Measurements from ENCODE around the gene FHIT. TPM values are rescaled to one million over a fixed set of nuclear protein-coding genes. Genes with fewer than 3 reads are reported as not detected.

Gene FHIT
- total RNA-seq, 4 donors from 2014 or later: 7.5 to 20.1 (median 13.5) TPM

DNA sequence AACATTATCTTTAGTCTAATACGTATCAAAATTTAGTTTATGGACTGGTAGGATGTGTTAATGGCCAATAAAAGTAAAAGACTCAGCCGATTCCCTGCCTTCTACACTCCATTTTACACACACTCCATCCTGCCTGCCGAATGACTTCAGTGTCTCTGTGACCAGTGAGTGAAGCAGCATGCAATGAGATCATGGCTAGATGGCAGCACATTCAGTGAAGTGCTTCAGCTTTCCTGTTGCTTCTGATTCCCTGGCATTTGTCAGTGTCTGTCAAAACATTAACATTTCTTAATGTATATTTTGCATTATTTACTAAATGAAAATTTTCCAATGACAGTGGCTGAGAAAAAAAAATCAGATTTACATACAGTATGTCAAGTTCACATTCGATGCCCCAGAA, 412.0 kb downstream of the FHIT start:
- Histone ChIP-seq H3K9me3 (no peaks in the 10 kb centered on the region), H3K36me3 (no peaks in the 10 kb centered on the region), H3K27ac (no peak overlapping the region), H3K4me3 (no peak overlapping the region), H3K4me1 (no peaks in the 10 kb centered on the region), H3K27me3 (no peaks in the 10 kb centered on the region)
- 77 to 82% methylated on average over 4 of the region's 4 CpGs for WGBS, 2 donors (ENCODE audit: low coverage in 1 of 2)
- in situ Hi-C loops (cut with MboI; ENCODE audit: low pct_ligation_motif_present in 1 of 4, low pct_unique_long_range_greater_than_20kb in 1 of 4, low sequenced_read_pairs in 3 of 4): no loop called here
- no peak for DNase-seq
- no peak for TF ChIP-seq CTCF (IDR thresholded peaks at IDR 0.05)
- no peak for TF ChIP-seq POLR2AphosphoS5 (IDR thresholded peaks at IDR 0.05)
- TF ChIP-seq POLR2A (IDR thresholded peaks at IDR 0.05): no peak
- no peak for TF ChIP-seq EP300 (IDR thresholded peaks at IDR 0.05; ENCODE audit: low read depth)
- intact Hi-C loops (cut with DNase I; ENCODE audit: low total_unique reads): no loop called here

- H3K4me1 ChIP-seq: no peaks in the 10 kb centered on the region
- WGBS, 2 donors (ENCODE audit: low coverage in 1 of 2): 90 to 100% methylated on average over 1 to 5 of the region's 5 CpGs
- in situ Hi-C loops (cut with MboI; ENCODE audit: low pct_ligation_motif_present in 1 of 4, low pct_unique_long_range_greater_than_20kb in 1 of 4, low sequenced_read_pairs in 3 of 4) (no loop called here), intact Hi-C loops (cut with DNase I; ENCODE audit: low total_unique reads) (no loop called here)
- H3K27me3 ChIP-seq: no peaks in the 10 kb centered on the region
- H3K4me3 ChIP-seq: no peak overlapping the region
- no peak overlapping the region for H3K27ac ChIP-seq
- no peaks in the 10 kb centered on the region for H3K36me3 ChIP-seq
- TF ChIP-seq CTCF (IDR thresholded peaks at IDR 0.05): no peak
- no peak for TF ChIP-seq POLR2AphosphoS5 (IDR thresholded peaks at IDR 0.05)
- TF ChIP-seq POLR2A (IDR thresholded peaks at IDR 0.05): no peak
- no peak for TF ChIP-seq EP300 (IDR thresholded peaks at IDR 0.05; ENCODE audit: low read depth)
- no peak for DNase-seq
- no peaks in the 10 kb centered on the region for H3K9me3 ChIP-seq
Measured at GRCh38 chr3:60835796-60836195, 415.5 kb downstream of the FHIT start.

GRCh38 chr3:60829058-60829457, 422.2 kb downstream of the FHIT start:
- Histone ChIP-seq H3K4me3 (no peak overlapping the region), H3K36me3 (no peaks in the 10 kb centered on the region), H3K27ac (no peak overlapping the region), H3K4me1 (no peaks in the 10 kb centered on the region), H3K9me3 (no peaks in the 10 kb centered on the region), H3K27me3 (no peaks in the 10 kb centered on the region)
- TF ChIP-seq POLR2A (IDR thresholded peaks at IDR 0.05) (no peak), EP300 (IDR thresholded peaks at IDR 0.05; ENCODE audit: low read depth) (no peak), POLR2AphosphoS5 (IDR thresholded peaks at IDR 0.05) (no peak), CTCF (IDR thresholded peaks at IDR 0.05) (no peak)
- WGBS, 2 donors (ENCODE audit: low coverage in 1 of 2): 55% methylated on average over 1 of the region's 1 CpG; no CpG with 5 or more reads in 1 of the 2 donors
- in situ Hi-C loops (cut with MboI; ENCODE audit: low pct_ligation_motif_present in 1 of 4, low pct_unique_long_range_greater_than_20kb in 1 of 4, low sequenced_read_pairs in 3 of 4) (no loop called here), intact Hi-C loops (cut with DNase I; ENCODE audit: low total_unique reads) (loop anchor here (1.0 kb wide), 1 partner anchor 29 kb away; no protein-coding TSS in a partner anchor)
- no peak for DNase-seq

DNA sequence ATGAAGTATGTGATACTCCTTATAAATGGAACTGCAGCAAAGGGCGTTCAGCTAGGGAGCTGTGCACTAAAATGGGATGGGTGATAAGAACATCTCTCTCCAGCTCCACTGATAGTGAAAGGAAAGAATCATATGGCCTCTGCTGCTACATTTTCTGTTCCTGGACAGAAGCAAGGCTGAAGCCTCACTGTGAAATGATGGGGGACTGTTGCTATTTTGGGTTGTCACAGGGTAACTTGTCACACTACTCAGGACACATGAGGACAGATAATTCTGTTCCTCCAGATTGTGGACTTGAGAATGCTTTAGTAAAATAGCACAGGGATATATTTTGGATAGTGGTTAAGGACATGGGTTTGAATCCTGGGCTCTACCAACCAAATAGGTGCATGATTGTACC, 423.6 kb downstream of the FHIT start:
- intact Hi-C loops (cut with DNase I; ENCODE audit: low total_unique reads): no loop called here
- no peak overlapping the region for H3K27ac ChIP-seq
- TF ChIP-seq POLR2AphosphoS5 (IDR thresholded peaks at IDR 0.05) (no peak), CTCF (IDR thresholded peaks at IDR 0.05) (no peak), POLR2A (IDR thresholded peaks at IDR 0.05) (no peak), EP300 (IDR thresholded peaks at IDR 0.05; ENCODE audit: low read depth) (no peak)
- no peak overlapping the region for H3K4me3 ChIP-seq
- H3K4me1 ChIP-seq: no peaks in the 10 kb centered on the region
- H3K36me3 ChIP-seq: no peaks in the 10 kb centered on the region
- in situ Hi-C loops (cut with MboI; ENCODE audit: low pct_ligation_motif_present in 1 of 4, low pct_unique_long_range_greater_than_20kb in 1 of 4, low sequenced_read_pairs in 3 of 4): no loop called here
- no peaks in the 10 kb centered on the region for H3K27me3 ChIP-seq
- no peaks in the 10 kb centered on the region for H3K9me3 ChIP-seq
- 67 to 73% methylated on average over 1 of the region's 1 CpG for WGBS, 2 donors (ENCODE audit: low coverage in 1 of 2)
- no peak for DNase-seq

Data from transverse colon (tissue), 4 donors.